Measurements from ENCODE around the gene PRSS53. TPM values are rescaled to one million over a fixed set of nuclear protein-coding genes. Genes with fewer than 3 reads are reported as not detected.

PRSS53 gene
- 1.9 and 5.4 TPM in 2 replicates for total RNA-seq

DNA sequence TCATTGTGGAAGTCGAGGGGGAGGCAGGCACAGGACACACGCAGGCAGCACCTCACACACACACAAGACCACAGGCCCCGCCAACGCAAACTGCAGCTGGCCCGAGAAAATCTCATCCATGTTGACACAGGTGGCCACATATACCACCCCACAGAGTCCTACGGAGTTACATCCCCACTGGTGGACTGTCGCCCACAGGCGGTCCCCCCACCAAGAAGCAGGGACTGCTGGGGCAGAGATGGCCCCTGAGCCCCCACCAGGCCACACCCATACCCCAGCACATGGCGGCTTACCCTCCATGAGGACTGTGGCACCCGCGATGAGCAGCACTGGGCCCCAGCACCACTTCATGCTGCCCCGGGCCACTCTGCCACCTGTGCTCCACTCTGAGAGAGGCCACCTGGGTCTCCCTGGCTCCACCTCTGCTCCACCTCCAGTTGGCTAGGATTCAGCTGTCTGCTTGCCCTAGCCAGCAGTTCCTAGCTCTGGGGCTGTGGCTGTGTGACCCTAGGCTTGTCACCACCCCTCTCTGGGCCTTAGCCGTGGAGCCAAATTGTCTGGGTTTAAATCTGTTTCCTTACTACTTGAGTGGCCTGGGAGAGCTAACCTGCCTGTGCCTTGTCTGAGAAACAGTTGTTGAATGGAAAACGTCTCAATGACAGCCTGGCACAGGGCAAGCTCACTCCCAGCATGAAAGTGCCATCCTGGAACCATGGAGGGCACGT lies at the start of gene PRSS53:
TSS of gene PRSS53 (minus strand) at position 485 of the 725 bp plus-strand sequence. CDS start at position 351, 134 bp downstream.

DNA sequence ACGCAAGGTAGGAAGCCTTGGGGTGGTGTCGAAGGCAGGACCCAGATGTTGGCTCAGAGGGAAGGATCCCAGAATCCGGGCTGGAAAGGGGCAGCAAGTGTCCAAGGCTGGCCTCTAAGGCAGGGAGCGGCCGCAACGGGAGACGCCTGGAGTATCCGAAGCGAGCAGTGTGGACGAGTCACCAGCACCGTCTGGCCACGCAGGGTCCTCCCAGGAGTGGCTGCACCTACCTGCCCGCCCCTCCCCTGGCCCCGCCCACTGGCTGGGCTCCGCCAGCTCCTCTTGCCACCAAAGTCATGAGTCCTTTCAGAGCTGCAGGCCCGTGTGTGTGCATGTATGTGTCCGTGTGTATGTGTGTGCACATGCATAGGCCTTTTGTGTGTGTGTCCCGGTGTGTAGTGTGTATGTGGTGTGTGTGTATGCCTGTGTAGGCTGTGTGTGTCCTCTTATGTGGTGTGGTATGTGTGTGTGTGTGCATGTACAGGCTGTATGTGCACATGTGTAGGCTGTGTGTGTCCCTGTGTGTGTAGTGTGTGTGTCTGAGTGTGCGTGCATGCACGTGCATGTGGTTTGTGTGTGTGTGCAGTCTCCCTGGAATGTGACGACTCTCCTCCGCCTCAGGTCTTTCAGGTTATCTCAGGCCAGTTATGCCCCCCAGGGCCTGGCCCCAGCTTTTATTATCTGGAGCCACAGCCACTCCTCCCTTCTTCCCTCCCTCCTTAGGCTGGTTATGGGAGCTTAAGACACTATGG lies 47.0 kb upstream of the PRSS53 start, which contains the start of gene PRSS8:
TSS of gene PRSS8 (minus strand) at position 193 of the 752 bp plus-strand sequence. CDS start 229 bp downstream, outside the sequence.

DNA sequence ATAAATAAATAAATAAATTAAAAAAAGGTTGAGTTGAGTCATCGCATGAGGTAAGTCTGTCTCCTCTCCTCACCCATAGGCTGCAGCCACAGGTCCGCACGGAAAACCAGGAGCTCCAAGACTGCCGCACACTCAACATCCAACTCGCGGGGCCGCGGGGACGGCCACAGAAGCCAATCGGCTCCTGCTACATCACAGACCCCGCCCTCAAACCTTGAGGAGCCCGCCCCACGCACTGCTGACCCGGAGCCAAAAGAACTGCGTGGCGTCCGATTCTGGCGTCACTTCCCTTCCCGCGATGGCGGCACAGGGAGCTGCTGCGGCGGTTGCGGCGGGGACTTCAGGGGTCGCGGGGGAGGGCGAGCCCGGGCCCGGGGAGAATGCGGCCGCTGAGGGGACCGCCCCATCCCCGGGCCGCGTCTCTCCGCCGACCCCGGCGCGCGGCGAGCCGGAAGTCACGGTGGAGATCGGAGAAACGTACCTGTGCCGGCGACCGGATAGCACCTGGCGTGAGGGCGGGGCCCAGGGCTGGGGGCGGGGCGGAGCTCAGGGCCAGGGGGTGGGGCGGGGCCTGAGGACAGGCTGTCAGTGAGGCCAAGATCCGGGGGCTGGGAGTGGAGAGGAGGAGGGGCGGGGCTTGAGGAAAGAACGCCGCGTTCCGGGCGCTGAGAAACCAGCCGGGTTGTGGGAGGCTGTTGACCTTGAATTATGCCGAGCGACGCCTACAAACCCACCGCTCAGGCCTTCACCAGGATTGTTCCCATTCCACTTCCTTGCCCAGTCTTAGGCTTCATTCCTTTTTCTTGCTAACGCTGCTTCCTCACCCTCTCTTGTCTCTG lies 28.9 kb upstream of the PRSS53 start, which contains the start of gene KAT8:
TSS of gene KAT8 (plus strand) at position 281 of the 839 bp plus-strand sequence. CDS start at position 299, 18 bp downstream.

DNA sequence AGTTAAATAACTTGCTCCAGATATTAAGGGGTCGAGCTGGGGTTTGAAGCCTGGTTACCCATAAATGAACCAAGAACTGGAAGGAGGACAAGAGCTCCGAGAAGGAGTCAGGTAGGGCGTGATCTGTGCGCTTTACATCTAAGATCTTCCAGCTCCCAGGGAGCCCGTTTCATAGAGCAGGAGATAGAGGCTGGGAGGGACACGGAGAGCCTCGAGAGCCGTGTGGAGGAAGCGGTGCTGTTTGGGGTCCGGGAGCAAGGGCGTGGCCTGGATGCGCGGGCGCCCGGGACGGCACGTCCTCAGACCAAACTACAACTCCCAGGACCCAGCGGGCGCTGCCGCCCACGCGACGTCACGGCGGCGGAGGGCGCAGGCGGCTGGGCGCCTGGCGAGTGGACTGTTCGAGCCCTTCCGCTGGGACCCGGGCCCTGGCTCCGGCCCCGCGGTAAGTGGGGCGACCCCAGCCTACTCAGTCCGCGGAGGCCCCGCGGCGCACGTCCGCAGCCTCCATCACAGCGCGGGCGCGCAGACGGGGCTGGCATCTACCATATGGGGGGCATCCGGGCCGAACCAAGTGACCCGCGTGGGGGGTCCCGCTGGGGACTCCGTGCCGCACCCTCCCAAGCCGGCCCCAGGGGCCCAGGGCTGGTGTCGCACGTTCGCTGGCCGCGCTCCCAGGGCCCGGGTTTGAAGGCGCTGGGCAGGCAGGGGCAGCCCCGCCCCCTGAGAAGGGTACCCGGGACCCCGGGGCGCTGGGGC lies 19.5 kb upstream of the PRSS53 start, which contains the start of gene BCKDK:
TSS of gene BCKDK (plus strand) at position 352 of the 759 bp plus-strand sequence. CDS start 838 bp downstream, outside the sequence.

DNA sequence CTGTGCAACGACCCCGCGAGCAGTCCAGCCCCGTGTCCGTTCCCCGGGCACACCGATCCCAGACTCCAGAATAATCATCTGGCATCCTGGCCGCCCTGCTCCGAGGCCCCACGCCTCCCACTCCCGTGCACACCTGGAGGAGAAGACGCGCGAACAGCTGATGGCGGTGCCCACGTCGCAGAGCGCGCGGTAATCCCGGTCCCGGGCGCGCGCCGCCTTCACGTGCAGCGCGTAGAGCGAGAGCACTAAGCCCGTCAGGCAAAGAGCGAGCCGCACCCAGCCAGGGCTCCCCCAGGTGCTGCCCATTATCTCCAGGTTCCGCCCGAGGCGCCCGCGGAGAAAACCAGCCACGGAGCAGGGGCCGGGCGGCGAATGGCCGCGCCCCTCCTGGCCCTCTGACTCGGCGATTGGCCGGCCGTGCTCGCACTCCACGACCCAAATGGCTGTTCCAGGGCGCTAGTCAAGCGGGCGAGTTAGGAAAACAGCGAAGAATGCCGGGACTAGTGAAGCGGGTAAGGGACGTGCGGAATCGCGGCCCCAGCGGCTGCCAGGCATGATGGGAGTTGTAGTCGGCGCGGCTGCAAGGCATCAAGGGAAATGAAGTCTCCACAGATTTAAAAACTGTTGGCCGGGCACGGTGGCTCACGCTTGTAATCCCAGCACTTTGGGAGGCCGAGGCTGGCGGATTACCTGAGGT lies 5.8 kb upstream of the PRSS53 start, which contains the start of gene VKORC1:
TSS of gene VKORC1 (minus strand) at position 374 of the 697 bp plus-strand sequence. CDS start at position 306, 68 bp downstream.

DNA sequence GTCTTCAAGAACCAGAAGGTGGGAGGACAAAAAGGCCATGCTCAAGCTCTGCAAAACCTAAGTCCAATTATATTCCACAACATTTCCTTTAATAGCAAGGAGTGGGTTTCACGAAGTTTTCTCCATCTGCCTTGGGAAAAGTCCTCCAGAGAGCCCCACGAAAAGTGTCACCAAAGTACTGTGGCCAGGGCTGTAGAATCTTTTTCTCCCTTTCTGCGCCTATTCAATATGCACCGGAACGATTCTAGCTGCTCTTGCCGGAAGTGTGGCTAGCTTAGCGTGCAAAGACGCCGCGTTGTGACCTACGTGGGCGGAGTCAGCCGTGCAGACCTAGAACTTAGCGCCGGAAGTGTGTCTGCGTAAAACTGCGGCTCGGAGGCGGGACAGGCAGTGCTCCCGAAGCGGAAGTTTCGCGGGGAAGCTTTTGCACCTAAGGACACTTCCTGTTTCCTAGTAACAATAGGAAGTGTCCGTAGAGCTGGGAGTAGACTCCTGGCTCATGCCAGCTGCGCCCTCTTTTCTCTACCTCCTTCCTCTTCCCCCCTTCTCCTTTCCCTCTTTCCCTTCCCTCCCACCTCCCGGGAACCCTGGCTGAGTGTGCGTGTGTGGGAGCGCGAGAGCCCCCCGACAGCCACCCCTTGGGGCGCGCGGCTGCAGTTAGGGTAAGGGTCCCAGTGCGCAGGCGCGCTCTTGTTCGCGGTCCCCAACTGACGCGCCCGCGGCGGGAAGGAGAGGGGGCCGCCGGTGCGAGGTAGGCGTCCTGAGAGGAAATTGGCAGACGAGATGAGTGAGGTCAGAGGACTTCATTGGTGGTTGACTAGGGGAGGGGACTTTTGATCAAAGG lies 14.6 kb downstream of the PRSS53 start, which contains the start of the genes ZNF646 and ZNF668:
TSS of gene ZNF646 (plus strand) at position 453 of the 844 bp plus-strand sequence. CDS start 1,903 bp downstream, outside the sequence.
TSS of gene ZNF668 (minus strand) at position 271 of the 844 bp plus-strand sequence. CDS start 9,781 bp downstream, outside the sequence.

Other genes starting within 250 kb of the PRSS53 start
- 28.5 and 51.0 TPM in 2 replicates for gene BCL7C, start 194.9 kb downstream of the PRSS53 start, total RNA-seq
- 1.2 and 1.7 TPM in 2 replicates for gene CTF1, start 192.3 kb downstream of the PRSS53 start, total RNA-seq
- gene FBXL19, start 165.4 kb downstream of the PRSS53 start, total RNA-seq, result 13.5 and 17.1 TPM in 2 replicates
- 21.9 and 50.5 TPM in 2 replicates for gene ORAI3, start 139.9 kb downstream of the PRSS53 start, total RNA-seq
- gene SETD1A, start 131.2 kb downstream of the PRSS53 start, total RNA-seq, result 0.96 and 1.4 TPM in 2 replicates
- 12.8 and 17.5 TPM in 2 replicates for gene HSD3B7, start 103.7 kb downstream of the PRSS53 start, total RNA-seq
- gene STX1B, start 78.3 kb downstream of the PRSS53 start, total RNA-seq, result 0.19 and 0.28 TPM in 2 replicates
- gene STX4, start 55.4 kb downstream of the PRSS53 start, total RNA-seq, result 17.8 and 19.6 TPM in 2 replicates
- gene ZNF668, start 14.7 kb downstream of the PRSS53 start, total RNA-seq, result 6.2 and 10.9 TPM in 2 replicates
- 12.7 and 14.6 TPM in 2 replicates for gene ZNF646, start 14.5 kb downstream of the PRSS53 start, total RNA-seq
- 134 and 306 TPM in 2 replicates for gene VKORC1, start 5.9 kb upstream of the PRSS53 start, total RNA-seq
- 18.0 and 24.2 TPM in 2 replicates for gene BCKDK, start 19.4 kb upstream of the PRSS53 start, total RNA-seq
- 29.7 and 35.2 TPM in 2 replicates for gene KAT8, start 28.7 kb upstream of the PRSS53 start, total RNA-seq
- not detected in 2 replicates for gene PRSS8, start 46.8 kb upstream of the PRSS53 start, total RNA-seq
- 0.38 and 0.85 TPM in 2 replicates for gene PRSS36, start 61.1 kb upstream of the PRSS53 start, total RNA-seq
- gene FUS, start 91.2 kb upstream of the PRSS53 start, total RNA-seq, result 37.8 and 90.7 TPM in 2 replicates
- gene PYCARD, start 113.8 kb upstream of the PRSS53 start, total RNA-seq, result 26.2 and 40.5 TPM in 2 replicates
- gene TRIM72, start 125.2 kb upstream of the PRSS53 start, total RNA-seq, result under 0.01 TPM in 1 of 2 replicates, not detected in the other
- gene PYDC1, start 128.2 kb upstream of the PRSS53 start, total RNA-seq, result not detected in 2 replicates
- under 0.01 TPM in 1 of 2 replicates, not detected in the other for gene ITGAM, start 171.0 kb upstream of the PRSS53 start, total RNA-seq